Neural cell (in vitro differentiated cells): ENCODE data around the gene AGPAT3. TPM values are rescaled to one million over a fixed set of nuclear protein-coding genes. Genes with fewer than 3 reads are reported as not detected.

Experiments used
- H2AFZ ChIP-seq: fragments of 200-600, 300-800 bp; sonication (generic), shearing (Covaris generic); 2 replicates; pipeline ENCODE4 v1.6.0; 2014; ENCODE audit warnings: low read depth, mild to moderate bottlenecking, antibody characterized with exemption, low read length, moderate library complexity
- H3F3A ChIP-seq: fragments of 200-600 bp; shearing (Covaris generic); 2 replicates; pipeline ENCODE4 v1.6.1; 2016; ENCODE audit warnings: mild to moderate bottlenecking, moderate library complexity, mixed read lengths, antibody characterized with exemption, low read length; ENCODE audit not compliant: insufficient read depth, poor library complexity, severe bottlenecking
- H3K27ac ChIP-seq: fragments of 200-600, 300-800 bp; sonication (generic), shearing (Covaris generic); 2 replicates; pipeline ENCODE4 v1.5.1; 2014; ENCODE audit warnings: mild to moderate bottlenecking, low read length, moderate library complexity
- H3K27me3 ChIP-seq: fragments of 300-800, 200-600 bp; sonication (generic), shearing (Covaris generic); 2 replicates; pipeline ENCODE4 v1.6.0; 2014; ENCODE audit warnings: mild to moderate bottlenecking, low read depth, low read length, moderate library complexity; ENCODE audit not compliant: insufficient read depth
- H3K36me3 ChIP-seq: fragments of 300-800, 200-600 bp; sonication (generic), shearing (Covaris generic); 2 replicates; pipeline ENCODE4 v1.5.1; 2014; ENCODE audit warnings: mild to moderate bottlenecking, antibody characterized with exemption, low read length, moderate library complexity; ENCODE audit not compliant: insufficient read depth
- H3K4me2 ChIP-seq: fragments of 300-800, 200-600 bp; sonication (generic), shearing (Covaris generic); 2 replicates; pipeline ENCODE4 v1.6.0; 2014; ENCODE audit warnings: mild to moderate bottlenecking, low read length
- H3K4me3 ChIP-seq: fragments of 300-800, 200-600 bp; sonication (generic), shearing (Covaris generic); 2 replicates; pipeline ENCODE4 v1.5.1; 2014; ENCODE audit warnings: mild to moderate bottlenecking, low read length, moderate library complexity
- H3K79me2 ChIP-seq: fragments of 200-600 bp; shearing (Covaris generic); replicated peaks from 2 replicates; pipeline ENCODE4 v1.6.0; 2014; ENCODE audit warnings: mild to moderate bottlenecking, low read length, moderate library complexity; ENCODE audit not compliant: insufficient read depth
- H3K9ac ChIP-seq: fragments of 300-800, 200-600 bp; sonication (generic), shearing (Covaris generic); 2 replicates; pipeline ENCODE4 v1.6.1; 2016; ENCODE audit warnings: mild to moderate bottlenecking, low read length, mixed read lengths
- H3K9me2 ChIP-seq: fragments of 200-600 bp; shearing (Covaris generic); 2 replicates; pipeline ENCODE4 v1.6.1; 2016; ENCODE audit warnings: mild to moderate bottlenecking, low read length, mixed read lengths; ENCODE audit not compliant: insufficient read depth
- H3K9me3 ChIP-seq: fragments of 200-600, 300-800 bp; sonication (generic), shearing (Covaris generic); 2 replicates; pipeline ENCODE4 v1.6.1; 2016; ENCODE audit warnings: mild to moderate bottlenecking, mixed run types, low read length, moderate library complexity, mixed read lengths
- H4K20me1 ChIP-seq: fragments of 200-600 bp; shearing (Covaris generic); 2 replicates; pipeline ENCODE4 v1.6.1; 2016; ENCODE audit warnings: mild to moderate bottlenecking, mixed run types; ENCODE audit not compliant: insufficient read depth
- CTCF ChIP-seq: fragments of 450-650 bp; IDR thresholded peaks from 2 replicates; pipeline ENCODE4 v1.5.1; 2014; ENCODE audit warnings: antibody characterized with exemption, mild to moderate bottlenecking, moderate library complexity; ENCODE audit not compliant: poor library complexity, severe bottlenecking
- EP300 ChIP-seq: fragments of 450-650 bp; conservative IDR thresholded peaks from 2 replicates; pipeline ENCODE4 v1.6.1; 2014; ENCODE audit warnings: antibody characterized with exemption, mild to moderate bottlenecking, moderate library complexity; ENCODE audit not compliant: poor library complexity, severe bottlenecking
- EZH2 ChIP-seq: fragments of 200-600, 300-800 bp; shearing (Covaris generic), sonication (generic); IDR thresholded peaks from 2 replicates; pipeline ENCODE4 v1.6.1; 2014; ENCODE audit warnings: antibody characterized with exemption, low read length, borderline replicate concordance, mild to moderate bottlenecking; ENCODE audit not compliant: insufficient read depth, poor library complexity, severe bottlenecking
- POLR2AphosphoS5 ChIP-seq: IDR thresholded peaks from 2 replicates; pipeline ENCODE4 v1.6.1; 2012
- REST ChIP-seq: IDR thresholded peaks from 2 replicates; pipeline ENCODE4 v1.6.1; 2012; ENCODE audit warnings: borderline replicate concordance
- SMC3 ChIP-seq: fragments of 450-650 bp; conservative IDR thresholded peaks from 2 replicates; pipeline ENCODE4 v1.6.1; 2014; ENCODE audit warnings: antibody characterized with exemption, mild to moderate bottlenecking, moderate library complexity; ENCODE audit not compliant: poor library complexity
- TAF1 ChIP-seq: IDR thresholded peaks from 2 replicates; pipeline ENCODE4 v1.6.1; 2012; ENCODE audit warnings: low read depth
- polyA plus RNA-seq: library from polyadenylated mRNA; depleted of rRNA; stranded (reverse); fragments of >200 nt; gene quantifications from 2 replicates; pipeline ENCODE4 v1.2.3, GENCODE V29; 2014

AGPAT3 gene
- polyA plus RNA-seq, 1 donor from 2014 or later: 8.4 TPM

GRCh38 chr21:43949499-43950208, 84.6 kb downstream of the AGPAT3 start:
- Histone ChIP-seq H2AFZ (no peak overlapping the region), H3K9ac (no peak overlapping the region), H3K4me3 (no peak overlapping the region), H3K27ac (no peak overlapping the region), H3F3A (no peaks in the 10 kb centered on the region), H3K27me3 (no peaks in the 10 kb centered on the region), H3K79me2 (no peaks in the 10 kb centered on the region), H3K9me2 (no peaks in the 10 kb centered on the region), H3K4me2 (no peak overlapping the region), H4K20me1 (no peaks in the 10 kb centered on the region), H3K9me3 (no peaks in the 10 kb centered on the region), H3K36me3 (no peaks in the 10 kb centered on the region)
- TF ChIP-seq POLR2AphosphoS5: no peak
- no peak for TF ChIP-seq REST
- TF ChIP-seq EZH2: no peak
- TF ChIP-seq TAF1: no peak
- TF ChIP-seq SMC3: no peak
- TF ChIP-seq CTCF: no peak

GRCh38 chr21:43950481-43950880, 85.5 kb downstream of the AGPAT3 start:
- no peaks in the 10 kb centered on the region for H3K9me3 ChIP-seq
- no peaks in the 10 kb centered on the region for H3K79me2 ChIP-seq
- H3K27ac ChIP-seq: no peak overlapping the region
- H3K4me2 ChIP-seq: no peak overlapping the region
- H3K4me3 ChIP-seq: no peak overlapping the region
- no peaks in the 10 kb centered on the region for H3K36me3 ChIP-seq
- no peaks in the 10 kb centered on the region for H3K9me2 ChIP-seq
- H2AFZ ChIP-seq: no peak overlapping the region
- no peak for TF ChIP-seq EP300
- TF ChIP-seq CTCF: no peak
- no peaks in the 10 kb centered on the region for H3K27me3 ChIP-seq
- H3K9ac ChIP-seq: no peak overlapping the region
- no peaks in the 10 kb centered on the region for H3F3A ChIP-seq
- H4K20me1 ChIP-seq: no peaks in the 10 kb centered on the region
